Measurements from ENCODE around the gene SLC47A2.

Gene SLC47A2

DNA sequence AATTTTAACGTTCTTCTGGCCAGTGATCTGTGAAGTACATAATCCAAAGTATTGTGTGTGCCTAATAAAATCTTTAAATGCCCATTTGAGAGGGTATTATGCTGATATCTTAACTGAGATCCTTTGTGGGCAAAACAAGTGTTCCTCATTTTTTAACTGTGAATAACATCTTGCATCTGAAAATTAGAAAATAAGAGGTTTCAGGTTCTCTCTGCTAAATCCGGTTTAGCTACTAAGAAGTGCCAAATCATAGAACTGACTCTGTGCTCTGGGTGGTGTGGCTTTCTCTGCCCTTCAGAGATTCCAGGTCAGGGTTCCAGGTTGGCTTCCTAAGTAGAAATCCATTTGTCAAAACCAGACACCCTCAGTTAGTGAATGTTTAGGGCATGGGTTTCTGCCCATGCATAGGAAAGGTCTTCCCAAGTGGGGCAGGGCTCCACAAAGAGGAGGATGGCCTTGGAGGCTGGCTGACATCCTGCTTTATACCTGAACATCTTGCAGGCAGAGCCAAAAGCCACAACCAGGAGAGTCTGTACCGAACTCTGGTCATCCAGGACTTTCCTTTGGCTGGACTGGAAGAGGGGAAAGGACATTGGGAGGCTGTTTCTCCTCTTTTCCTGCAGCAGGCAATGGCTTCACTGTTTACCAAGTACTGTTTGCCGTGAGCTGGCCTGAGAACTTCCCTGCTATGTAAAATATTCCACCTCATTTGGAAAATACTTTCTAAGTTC lies 59.4 kb downstream of the SLC47A2 start:
- no peak for TF ChIP-seq TAF1 (IDR thresholded peaks at IDR 0.05; ENCODE audit: borderline replicate concordance, insufficient read depth, low read length)
- no peak for TF ChIP-seq FOXP2 (optimal IDR thresholded peaks at IDR 0.05; ENCODE audit: borderline replicate concordance, extremely low read depth, extremely low read length, insufficient read depth)
- TF ChIP-seq SIN3A (IDR thresholded peaks at IDR 0.05; ENCODE audit: borderline replicate concordance, insufficient read depth, low read length) = no peak
- no peak for TF ChIP-seq REST (IDR thresholded peaks at IDR 0.05; ENCODE audit: insufficient read depth in 1 of 2, low read depth in 2 of 2, low read length in 2 of 2)

- TF ChIP-seq FOXP2 (optimal IDR thresholded peaks at IDR 0.05; ENCODE audit: borderline replicate concordance, extremely low read depth, extremely low read length, insufficient read depth) = no peak
- no peak for TF ChIP-seq REST (IDR thresholded peaks at IDR 0.05; ENCODE audit: insufficient read depth in 1 of 2, low read depth in 2 of 2, low read length in 2 of 2)
- TF ChIP-seq TAF1 (IDR thresholded peaks at IDR 0.05; ENCODE audit: borderline replicate concordance, insufficient read depth, low read length) = no peak
- no peak for TF ChIP-seq SIN3A (IDR thresholded peaks at IDR 0.05; ENCODE audit: borderline replicate concordance, insufficient read depth, low read length)
- no peak for TF ChIP-seq POLR2AphosphoS5 (IDR thresholded peaks at IDR 0.05; ENCODE audit: low read depth, low read length)
Measured at GRCh38 chr17:19656336-19656735, 60.0 kb downstream of the SLC47A2 start.

DNA sequence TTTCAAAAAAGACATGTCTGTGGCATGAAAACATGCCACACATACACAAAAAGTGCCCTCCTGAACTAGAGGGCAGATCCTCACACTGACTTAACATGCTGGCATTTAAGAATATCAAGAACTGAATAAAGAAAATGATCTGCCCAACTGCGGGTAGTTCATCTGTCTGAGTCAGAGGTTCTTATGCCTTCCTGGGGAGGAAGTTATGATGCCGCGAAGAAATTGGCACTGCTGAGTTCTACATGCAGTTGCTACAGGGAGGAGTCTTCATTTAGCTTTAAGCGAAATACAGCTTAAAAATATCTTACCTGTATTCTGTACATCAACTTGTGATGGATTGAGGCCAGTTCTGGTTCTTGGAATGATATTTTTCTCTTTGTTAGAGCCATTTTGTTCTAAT lies 61.5 kb downstream of the SLC47A2 start:
- TF ChIP-seq FOXP2 (optimal IDR thresholded peaks at IDR 0.05; ENCODE audit: borderline replicate concordance, extremely low read depth, extremely low read length, insufficient read depth) = no peak

DNA sequence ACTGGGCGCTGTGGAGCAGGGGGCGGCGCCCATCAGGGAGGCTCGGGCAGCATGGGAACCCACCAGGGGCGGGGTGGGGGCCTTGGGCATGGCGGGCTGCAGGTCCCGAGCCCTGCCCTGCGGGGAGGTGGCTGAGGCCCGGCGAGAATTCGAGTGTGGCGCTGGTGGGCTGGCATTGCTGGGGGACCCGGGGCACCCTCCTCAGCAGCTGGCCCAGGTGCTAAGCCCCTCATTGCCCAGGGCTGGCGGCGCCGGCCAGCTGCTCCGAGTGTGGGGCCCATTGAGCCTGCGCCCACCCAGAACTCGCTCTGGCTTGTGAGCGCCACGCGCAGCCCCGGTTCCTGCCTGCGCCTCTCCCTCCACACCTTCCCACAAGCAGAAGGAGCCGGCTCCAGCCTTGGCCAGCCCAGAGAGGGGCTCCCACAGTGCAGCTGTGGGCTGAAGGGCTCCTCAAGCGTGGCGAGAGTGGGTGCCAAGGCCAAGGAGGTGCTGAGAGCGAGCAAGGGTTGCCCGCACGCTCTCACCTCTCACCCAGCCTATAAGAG lies 62.0 kb downstream of the SLC47A2 start:
- TF ChIP-seq POLR2AphosphoS5 (IDR thresholded peaks at IDR 0.05; ENCODE audit: low read depth, low read length) = no peak
- no peak for TF ChIP-seq TAF1 (IDR thresholded peaks at IDR 0.05; ENCODE audit: borderline replicate concordance, insufficient read depth, low read length)

- TF ChIP-seq FOXP2 (optimal IDR thresholded peaks at IDR 0.05; ENCODE audit: borderline replicate concordance, extremely low read depth, extremely low read length, insufficient read depth) (no peak), REST (IDR thresholded peaks at IDR 0.05; ENCODE audit: insufficient read depth in 1 of 2, low read depth in 2 of 2, low read length in 2 of 2) (no peak), TAF1 (IDR thresholded peaks at IDR 0.05; ENCODE audit: borderline replicate concordance, insufficient read depth, low read length) (no peak), POLR2AphosphoS5 (IDR thresholded peaks at IDR 0.05; ENCODE audit: low read depth, low read length) (no peak), SIN3A (IDR thresholded peaks at IDR 0.05; ENCODE audit: borderline replicate concordance, insufficient read depth, low read length) (no peak)
Measured at GRCh38 chr17:19652595-19652994, 63.8 kb downstream of the SLC47A2 start.

DNA sequence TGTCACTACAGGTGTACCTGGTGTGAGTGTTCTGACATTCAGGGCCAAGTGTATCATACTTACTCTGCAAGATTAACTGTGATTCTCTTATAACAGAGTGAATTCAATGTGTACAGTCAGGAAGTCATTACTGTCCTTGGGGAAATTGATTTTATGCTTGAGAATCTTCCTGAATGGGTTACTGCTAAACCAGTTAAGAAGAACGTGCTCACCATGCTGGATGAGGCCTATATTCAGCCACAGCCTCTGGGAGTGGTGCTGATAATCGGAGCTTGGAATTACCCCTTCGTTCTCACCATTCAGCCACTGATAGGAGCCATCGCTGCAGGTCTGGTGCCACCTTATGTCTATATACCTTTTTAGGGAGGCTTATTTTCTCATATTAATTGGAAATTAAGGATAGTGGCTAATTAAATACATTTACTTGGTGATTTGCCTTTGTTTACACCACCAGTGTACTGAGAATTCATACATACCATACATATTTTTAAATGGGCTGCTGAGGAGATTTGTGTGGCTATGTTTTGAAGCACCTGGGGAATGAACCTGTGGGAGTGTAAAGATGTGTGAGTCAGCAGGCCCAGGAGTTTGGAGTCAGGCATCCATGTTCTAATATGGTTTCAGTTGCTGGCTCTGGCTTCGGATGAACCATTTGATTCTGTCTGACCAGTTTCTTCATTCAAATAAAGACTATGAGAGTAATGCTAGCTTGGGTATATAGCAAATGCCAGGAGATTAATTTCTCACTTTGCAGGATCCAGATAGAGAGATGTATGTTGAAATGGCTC lies 64.7 kb downstream of the SLC47A2 start:
- TF ChIP-seq TAF1 (IDR thresholded peaks at IDR 0.05; ENCODE audit: borderline replicate concordance, insufficient read depth, low read length) (no peak), SIN3A (IDR thresholded peaks at IDR 0.05; ENCODE audit: borderline replicate concordance, insufficient read depth, low read length) (no peak), REST (IDR thresholded peaks at IDR 0.05; ENCODE audit: insufficient read depth in 1 of 2, low read depth in 2 of 2, low read length in 2 of 2) (no peak), FOXP2 (optimal IDR thresholded peaks at IDR 0.05; ENCODE audit: borderline replicate concordance, extremely low read depth, extremely low read length, insufficient read depth) (no peak), POLR2AphosphoS5 (IDR thresholded peaks at IDR 0.05; ENCODE audit: low read depth, low read length) (no peak)

Data from PFSK-1 (cell line).